ENCODE measurements around the gene H2AZ1.
A peak's percentile ranks its signal among the peaks of the same experiment; 100 is the strongest.

Gene H2AZ1

GRCh38 chr4:99945718-99946355 lies 4.2 kb downstream of the H2AZ1 start:
- H3K4me3 ChIP-seq (ENCODE audit: low read depth, low read length) = peak overlapping the region; percentile 91
- TF ChIP-seq CTCF (IDR thresholded peaks at IDR 0.05; ENCODE audit: borderline replicate concordance, insufficient read depth, low read depth, low read length) = no peak

DNA sequence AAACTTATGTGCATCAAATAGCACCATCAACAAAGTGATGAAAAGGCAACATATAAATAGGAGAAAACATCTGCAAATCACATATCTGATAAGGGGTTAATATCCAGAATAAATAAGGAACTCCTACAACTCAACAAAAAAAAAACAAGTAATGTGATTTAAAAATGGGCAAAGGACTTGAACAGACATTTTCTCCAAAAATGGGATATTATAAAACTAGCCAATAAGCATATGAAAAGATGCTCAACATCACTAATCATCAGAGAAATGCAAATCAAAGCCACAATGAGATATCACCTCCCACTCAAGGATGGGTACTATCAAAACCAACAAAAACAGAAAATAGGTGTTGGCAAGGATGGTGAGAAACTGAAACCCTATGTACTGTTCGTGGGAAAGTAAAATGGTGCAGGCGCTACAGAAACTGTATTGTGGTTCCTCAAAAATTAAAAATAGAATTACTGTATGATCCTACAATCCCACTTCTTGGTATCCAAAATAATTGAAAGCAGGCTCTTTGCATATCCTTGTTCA lies 6.1 kb downstream of the H2AZ1 start:
- H3K4me3 ChIP-seq (ENCODE audit: low read depth, low read length) = no peak overlapping the region
- TF ChIP-seq CTCF (IDR thresholded peaks at IDR 0.05; ENCODE audit: borderline replicate concordance, insufficient read depth, low read depth, low read length) = no peak

GRCh38 chr4:99938243-99938753 lies 11.8 kb downstream of the H2AZ1 start:
- TF ChIP-seq CTCF (IDR thresholded peaks at IDR 0.05; ENCODE audit: borderline replicate concordance, insufficient read depth, low read depth, low read length) = no peak
- no peak overlapping the region for H3K4me3 ChIP-seq (ENCODE audit: low read depth, low read length)

- no peak overlapping the region for H3K4me3 ChIP-seq (ENCODE audit: low read depth, low read length)
- no peak for TF ChIP-seq CTCF (IDR thresholded peaks at IDR 0.05; ENCODE audit: borderline replicate concordance, insufficient read depth, low read depth, low read length)
These were observed 15.2 kb downstream of the H2AZ1 start for GRCh38 chr4:99934891-99935290.

- H3K4me3 ChIP-seq (ENCODE audit: low read depth, low read length) = no peak overlapping the region
- no peak for TF ChIP-seq CTCF (IDR thresholded peaks at IDR 0.05; ENCODE audit: borderline replicate concordance, insufficient read depth, low read depth, low read length)
These were observed 22.5 kb downstream of the H2AZ1 start for GRCh38 chr4:99927566-99927965.

DNA sequence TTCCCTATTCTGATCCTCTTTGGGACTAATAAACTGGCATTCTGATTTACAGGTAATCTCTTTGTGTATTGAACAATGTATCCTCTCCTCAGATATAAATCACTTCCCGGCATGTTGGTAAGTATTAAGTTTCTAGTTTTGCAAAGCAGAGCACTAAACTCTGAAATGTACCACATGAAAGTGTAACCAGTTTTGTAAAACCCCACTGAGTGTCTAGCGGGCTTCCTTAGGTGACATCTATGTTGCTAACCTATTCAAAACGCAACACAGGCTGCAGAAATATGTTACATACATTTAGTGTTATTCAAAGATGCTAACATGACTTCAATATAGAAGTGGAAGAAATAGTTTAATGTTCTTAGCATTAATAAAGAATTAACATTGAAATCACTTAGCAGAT lies 28.9 kb downstream of the H2AZ1 start:
- TF ChIP-seq CTCF (IDR thresholded peaks at IDR 0.05; ENCODE audit: borderline replicate concordance, insufficient read depth, low read depth, low read length) = no peak
- H3K4me3 ChIP-seq (ENCODE audit: low read depth, low read length) = no peak overlapping the region

GRCh38 chr4:99918656-99919055 lies 31.4 kb downstream of the H2AZ1 start:
- no peak for TF ChIP-seq CTCF (IDR thresholded peaks at IDR 0.05; ENCODE audit: borderline replicate concordance, insufficient read depth, low read depth, low read length)
- H3K4me3 ChIP-seq (ENCODE audit: low read depth, low read length) = no peak overlapping the region
